NCI-H187 (cell line): ENCODE measurements around the gene SLC38A3.
"Not testable (repeated sequence)": the region's sequence is repeated elsewhere in the genome, so short reads cannot be mapped to it uniquely, and the experiment has no call there.

Experiments
- DNase-seq, 2 experiments: peaks; one replicate each; lab custom pipeline; 2025; lab: John Stamatoyannopoulos, UW

The SLC38A3 gene

DNA sequence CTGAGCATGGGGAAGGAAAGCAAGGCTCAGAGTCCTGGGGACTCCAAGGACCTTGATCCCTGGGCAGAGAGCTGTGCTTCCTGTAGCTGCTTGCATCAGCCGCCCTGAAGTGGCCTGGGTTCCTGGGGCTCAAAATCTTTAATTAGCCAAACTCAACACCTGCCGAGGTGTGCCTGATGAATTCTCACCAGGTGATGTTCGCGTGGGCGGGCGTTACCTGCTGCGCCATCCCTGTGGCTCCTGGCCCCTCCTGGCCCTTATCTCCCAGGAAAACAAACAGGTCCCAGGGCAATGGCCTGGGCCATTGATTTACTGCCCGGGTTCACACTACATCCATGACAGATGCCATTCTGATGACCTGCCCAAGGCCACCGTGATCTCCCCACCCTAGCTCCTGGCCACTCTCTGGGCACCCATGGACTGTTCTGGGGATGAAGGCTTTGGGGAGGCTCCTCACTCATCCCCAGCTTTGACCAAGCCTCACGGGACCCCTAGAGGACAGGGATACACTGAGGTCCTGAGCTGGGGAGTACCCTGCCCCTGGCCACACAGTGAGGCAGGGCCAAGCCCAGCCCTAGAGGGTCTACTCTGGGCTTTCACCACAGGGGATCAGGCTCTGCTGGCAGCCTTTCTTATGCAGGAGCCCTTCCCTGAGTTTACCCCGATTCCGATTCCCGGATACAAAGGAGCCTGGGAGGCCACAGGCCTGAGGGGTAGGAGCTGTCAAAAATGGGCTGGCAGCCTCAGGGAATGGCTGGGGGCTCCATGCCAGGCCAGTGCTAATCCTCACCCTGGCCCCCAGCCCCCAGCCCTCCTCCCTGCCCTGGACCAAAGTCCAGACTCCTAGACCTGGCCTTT, 5.7 kb downstream of the SLC38A3 start:
- DNase-seq: no peak

DNA sequence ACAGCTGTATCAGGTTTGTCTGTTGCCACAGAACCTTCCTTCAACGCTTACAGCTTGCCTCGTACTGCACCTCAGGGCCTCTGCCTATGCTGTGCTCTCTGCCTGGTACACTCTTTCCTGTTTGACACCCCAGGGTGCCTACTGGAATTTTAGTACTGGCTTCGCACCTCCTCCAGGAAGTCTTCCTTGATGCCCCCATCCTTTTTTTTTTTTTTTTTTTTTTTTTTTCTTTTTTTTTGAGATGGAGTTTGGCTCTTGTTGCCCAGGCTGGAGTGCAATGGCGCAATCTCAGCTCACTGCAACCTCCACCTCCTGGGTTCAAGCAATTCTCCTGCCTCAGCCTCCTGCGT, 6.3 kb downstream of the SLC38A3 start:
- DNase-seq: not testable (repeated sequence)

DNA sequence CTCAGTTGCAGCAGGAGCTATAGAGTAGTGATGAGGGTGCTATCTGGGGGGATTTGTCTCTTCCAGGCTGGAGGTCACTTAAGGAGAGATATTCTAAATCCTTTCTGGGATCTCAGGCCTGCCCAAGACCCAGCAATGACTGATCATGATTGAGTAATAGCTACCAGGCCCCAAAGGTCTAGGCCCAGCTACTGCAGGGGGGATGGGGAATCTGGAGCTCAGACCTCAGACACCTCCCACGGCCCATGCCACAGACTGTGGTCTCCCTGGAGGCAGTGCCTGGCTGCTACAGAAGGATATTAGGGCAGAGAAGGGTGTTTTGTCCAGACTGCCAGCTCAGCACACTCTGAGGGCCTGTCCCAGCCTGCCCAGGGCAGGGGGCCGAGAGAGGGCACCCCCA, 6.9 kb downstream of the SLC38A3 start:
- DNase-seq: no peak

DNA sequence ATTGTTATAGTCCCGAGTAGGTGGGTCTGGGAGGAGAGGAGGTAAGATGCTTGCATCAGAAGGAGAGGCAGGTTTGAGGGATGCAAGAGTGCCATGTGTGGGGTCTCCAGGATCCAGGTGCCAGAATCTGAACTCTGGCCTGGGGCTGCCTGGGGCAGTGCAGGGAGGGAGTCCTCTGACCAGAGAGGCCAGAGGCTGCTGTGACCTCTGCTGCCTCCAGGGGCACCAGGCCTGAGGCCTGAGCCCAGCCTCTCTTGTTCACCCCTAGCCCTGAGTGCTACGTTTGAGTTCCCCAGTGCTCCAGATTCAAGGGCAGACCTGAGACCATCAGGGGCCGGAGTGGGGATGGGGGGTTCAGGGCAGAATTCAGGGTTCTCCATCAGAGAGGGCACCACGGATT, 7.4 kb downstream of the SLC38A3 start:
- DNase-seq: no peak

DNA sequence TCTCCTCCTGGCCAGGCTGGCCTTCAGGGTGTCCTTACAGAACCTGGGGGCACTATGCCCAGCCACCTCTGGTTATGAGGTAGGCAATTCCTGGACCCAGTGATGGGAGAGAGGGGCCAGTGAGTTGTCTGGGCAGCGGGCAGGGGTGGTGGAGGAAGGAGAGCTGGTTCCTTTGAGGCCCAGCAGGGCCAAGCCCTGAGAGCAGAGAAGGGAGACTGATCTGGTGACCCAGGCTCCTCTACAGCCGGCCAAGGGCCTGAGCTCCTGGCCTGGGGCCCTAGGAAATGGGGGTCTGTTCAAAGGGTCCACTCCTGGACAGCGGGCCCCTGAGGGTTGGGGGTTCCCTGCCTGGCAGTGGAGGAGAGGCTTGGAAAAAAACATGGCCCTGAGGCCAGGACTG, 7.9 kb downstream of the SLC38A3 start:
- DNase-seq: no peak

DNA sequence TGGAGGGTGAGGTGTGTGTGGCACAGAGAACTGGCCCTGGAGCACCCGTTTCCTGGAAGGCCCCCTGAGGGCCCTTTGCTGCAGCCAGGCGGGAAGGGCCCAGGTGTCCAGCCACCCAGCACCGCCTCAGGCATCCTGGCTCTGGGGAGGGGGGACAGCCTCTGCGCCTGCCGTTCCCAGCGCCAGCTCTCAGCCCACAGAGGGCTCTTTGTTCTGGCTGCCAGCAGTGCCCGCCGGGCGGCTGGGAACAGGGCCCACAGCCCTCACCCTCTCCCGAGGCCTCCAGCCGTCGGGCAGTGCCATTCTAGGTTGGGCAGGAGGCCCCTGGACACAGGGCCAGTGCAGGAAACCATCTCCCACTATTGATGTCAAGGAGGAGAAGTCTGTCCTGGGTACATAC, 8.3 kb downstream of the SLC38A3 start:
- DNase-seq: no peak

DNA sequence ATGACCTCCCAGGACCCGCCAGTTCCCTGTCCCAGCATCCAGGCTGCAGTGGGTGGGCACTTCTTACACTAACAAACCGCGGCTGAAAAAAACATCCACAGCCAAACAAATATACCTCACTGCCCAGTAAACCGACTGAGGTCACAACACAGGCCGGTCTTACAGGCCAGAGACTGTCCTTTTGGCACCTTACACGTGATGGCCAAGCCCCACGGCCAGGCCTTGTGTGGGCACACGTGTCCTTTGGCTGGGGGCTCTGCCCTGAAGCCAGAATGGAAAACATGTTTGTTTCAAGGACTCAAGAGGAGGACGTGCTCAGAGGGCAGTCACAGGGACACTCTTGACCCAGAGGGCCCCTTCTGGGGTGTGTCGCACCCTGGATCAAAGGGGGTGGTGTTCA, 9.8 kb downstream of the SLC38A3 start:
- DNase-seq: no peak

DNA sequence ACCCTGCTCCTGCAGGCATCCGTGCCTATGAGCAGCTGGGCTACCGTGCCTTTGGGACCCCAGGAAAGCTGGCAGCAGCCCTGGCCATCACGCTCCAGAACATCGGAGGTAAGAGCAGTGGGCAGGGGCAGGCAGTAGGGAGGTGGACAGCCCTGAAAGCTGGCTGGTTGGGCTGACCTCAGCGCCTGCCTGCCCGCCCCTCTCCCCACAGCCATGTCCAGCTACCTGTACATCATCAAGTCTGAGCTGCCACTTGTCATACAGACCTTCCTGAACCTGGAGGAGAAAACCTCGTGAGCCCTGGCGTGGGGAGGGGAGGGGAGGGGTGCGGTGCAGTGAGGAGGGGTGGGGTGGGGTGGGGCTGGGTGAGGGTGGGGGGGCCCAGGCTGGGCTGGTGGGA, 10.5 kb downstream of the SLC38A3 start:
- no peak for DNase-seq

DNA sequence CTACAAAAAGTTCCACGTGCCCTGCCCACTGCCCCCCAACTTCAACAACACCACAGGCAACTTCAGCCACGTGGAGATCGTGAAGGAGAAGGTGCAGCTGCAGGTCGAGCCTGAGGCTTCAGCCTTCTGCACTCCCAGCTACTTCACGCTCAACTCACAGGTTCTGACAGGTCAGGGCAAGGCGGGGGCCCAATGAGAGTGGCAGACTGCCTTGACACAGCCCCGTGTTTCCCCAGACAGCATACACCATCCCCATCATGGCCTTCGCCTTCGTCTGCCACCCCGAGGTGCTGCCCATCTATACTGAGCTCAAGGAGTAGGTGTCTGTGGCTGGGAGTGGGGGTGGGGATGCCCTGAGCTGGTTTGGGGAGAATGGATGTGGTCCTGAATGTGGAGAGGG, 12.6 kb downstream of the SLC38A3 start:
- DNase-seq: no peak

DNA sequence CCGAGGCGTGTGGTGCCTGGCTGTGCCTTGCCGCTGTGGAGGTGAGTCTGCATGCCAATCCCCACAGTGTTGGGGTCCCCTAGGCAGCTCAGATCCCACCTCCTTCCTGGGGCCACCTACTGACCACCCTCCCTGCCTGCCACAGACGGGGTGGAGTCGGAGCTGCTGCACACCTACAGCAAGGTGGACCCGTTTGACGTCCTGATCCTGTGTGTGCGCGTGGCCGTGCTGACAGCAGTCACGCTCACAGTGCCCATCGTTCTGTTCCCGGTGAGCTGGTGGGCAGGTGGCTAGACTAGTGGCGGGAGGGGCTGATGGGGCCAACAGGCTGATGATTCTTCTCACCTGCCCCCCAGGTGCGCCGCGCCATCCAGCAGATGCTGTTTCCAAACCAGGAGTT, 13.4 kb downstream of the SLC38A3 start:
- no peak for DNase-seq

DNA sequence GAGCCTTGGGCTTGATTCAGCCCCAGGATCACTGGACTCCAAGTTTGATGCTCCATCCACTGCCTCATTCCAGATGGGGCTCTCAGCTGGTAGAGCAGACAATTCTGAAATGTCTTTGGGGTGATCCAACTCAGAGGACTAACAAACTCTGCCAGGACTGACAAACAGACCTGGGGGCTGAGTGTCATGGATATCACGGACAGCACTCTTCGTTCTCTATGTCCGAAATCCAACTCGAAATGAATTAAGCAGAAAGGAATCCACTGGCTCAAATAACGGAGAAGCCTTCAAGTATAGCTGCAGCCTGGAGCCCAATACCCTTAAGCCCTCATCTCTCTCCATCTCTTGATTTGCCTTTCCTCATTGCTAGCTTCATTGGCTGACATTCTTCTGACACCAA, 14.2 kb downstream of the SLC38A3 start:
- no peak for DNase-seq

DNA sequence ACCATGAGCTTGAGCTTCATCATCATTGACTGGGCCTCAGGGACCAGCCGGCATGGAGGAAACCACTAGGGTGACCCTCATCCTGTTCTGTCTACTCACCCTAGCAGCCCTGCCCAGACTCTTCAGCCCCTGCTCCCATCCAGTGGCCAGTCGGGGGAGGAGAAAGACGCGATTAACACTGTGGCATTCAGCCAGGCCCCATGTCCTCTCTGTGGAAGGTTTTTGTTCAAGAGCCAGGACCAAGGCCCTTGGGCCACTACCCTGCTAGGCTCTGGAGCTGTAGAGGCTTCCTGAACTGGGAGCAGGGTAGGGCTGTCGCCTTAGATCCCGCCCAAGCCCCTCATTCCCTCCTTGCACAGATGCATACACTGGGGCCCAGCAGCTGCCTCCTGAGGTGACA, 15.0 kb downstream of the SLC38A3 start:
- DNase-seq: no peak

DNA sequence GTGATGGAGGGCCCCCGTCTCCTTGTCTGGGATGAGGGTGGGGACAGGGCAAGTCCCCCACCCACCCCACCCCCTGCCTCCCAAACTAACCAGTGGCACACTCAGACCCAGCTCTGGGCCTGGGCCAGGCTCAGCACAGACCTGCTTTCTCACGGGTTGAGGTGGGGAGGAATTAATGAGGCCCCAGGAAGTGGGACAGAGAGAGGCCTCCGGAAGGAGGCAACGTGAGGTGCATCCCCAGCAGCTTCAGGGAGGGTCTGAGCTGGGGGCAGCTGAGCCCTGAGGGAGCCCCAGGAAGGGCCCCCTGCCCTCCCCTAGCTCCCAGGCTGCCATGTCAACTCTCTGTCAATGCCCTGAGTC, 16.0 kb downstream of the SLC38A3 start:
- DNase-seq: no peak

DNA sequence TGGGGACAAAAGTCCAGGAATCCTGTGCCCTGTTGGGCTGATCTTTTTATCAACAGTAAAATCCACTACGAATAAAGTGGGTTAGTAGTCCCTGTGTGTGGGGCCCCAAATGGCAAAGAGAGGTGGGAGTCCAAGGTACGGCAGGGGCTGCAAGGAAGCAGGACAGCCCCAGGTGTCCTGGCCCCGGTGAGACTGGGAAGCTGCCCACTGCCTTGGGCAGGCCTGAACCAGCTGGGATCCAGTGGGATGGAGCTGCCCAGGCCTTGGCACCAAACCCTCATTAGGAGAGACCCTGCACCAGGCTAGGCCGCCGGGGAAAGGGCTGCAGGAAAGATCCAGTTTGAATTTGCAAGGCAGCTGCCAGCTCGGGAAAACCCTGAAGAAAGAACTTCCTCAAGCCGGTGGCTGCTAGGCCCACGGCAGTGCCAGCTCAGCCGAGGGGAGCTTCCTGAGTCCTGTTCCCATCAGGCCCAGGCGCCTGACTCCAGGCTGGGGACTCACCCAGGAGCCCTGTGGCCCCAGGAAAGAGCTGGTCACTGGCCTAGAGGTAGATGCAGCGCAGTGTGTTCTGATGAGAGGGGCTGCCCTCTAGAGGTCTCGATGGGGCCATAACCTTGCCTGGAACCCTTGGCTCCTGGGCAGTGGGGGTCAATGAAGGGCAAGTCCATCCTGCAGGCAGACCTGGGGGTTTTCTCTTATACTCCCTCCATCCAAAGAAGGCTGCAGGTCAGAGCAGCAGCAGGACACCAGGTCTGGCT, 16.5 kb downstream of the SLC38A3 start:
- no peak for DNase-seq

DNA sequence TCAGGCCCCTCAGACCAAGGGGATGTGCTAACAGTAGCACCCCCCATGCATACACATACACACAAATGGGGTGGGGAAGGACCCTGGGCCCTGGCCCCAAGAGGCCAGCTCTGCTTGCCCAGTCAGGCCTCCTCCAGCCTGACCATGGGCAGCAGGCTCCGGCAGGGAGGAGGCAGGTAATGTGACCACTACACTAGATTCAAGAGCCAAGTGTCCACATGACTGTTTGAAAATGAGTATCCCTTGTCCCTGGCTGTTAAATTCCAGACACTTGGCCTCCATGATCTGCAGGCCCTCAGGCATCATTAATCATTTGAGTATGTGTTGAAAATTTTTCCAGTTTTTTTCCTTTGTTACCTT, 17.1 kb downstream of the SLC38A3 start:
- no peak for DNase-seq

DNA sequence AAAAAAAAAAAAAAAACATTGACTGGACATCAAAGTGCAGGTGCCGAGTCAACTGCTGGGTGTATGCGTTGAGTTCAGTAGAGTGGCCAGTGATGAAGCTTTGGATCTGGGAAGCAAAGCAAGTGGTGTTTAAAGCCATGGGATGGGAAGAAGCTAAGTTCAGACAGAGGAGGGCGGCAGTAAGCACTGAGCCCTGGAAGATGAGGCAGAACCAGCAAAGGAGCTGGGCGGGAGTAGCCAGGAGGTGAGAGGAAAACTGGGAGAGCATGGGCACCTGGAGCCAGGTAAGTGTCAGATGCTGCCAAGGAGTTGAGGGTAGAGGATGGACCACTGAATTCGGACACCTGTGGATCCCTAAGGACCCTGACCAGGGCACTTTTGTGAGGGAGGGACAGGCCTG, 19.6 kb downstream of the SLC38A3 start:
- DNase-seq: no peak

DNA sequence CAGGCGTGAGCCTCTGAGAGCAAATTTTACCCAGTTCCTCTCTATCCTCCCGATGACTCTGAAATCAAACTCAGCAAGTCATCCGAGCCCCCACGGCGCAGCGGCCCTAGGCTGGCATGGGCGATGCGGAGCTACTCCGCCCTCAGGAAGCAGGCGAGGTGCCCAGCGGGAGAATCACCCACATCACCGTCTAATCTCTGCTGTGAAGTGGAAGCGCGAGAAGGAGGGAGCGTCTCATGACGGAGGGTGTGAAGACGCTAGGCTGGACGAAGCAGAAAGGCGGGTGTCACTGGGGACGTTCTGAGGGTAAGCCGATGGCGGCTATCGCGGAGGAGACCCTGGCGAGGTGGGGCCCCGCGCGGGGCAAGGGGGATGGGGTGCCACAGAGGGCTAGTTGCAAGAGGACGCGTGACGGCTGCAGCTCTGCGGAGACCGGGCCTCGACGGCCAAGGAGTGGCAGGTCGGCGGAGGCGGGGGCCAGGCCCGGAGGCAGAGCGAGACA, 21.9 kb downstream of the SLC38A3 start:
- peak in 1 of 2 experiments; percentile 32 for DNase-seq

DNA sequence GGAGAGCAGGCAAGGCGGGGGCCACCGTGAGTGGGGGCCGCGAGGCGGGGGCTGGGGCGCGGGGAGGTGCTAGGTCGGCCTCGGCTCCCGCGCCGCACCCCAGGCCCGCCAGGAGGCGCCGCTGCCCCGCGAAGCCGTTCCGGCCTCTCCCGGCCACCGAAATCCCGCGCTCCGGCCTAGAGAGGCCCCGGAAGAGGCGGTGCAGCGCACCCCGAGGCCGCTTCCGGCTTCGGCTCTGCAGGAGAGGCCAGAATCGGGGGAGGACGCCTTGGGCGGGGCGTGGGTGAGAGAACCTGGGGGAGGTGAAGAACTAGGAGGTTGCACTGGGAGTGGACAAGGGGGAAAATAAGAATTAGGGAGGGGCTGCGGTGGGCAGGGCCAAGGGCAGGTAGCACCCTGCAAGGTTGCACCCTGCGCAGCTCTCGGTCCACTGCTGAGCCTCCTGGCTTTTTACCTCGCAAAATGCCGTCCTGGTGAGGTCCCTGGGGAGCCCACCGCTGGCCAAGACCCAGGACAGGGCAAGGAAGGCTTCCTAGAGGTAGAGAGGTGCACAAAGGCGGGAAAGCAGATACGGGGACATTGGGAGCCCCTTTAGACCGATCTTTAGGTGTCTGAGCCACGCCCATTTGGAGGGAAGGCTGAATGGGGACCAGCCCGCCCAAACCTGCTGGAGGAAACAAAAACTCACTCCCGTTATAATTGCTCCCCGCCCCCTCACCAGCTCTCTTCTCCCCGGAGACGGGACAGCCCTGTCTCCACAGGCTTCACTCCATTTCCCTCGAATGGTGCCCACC, 22.5 kb downstream of the SLC38A3 start:
- DNase-seq: peak; percentile 50 to 88

DNA sequence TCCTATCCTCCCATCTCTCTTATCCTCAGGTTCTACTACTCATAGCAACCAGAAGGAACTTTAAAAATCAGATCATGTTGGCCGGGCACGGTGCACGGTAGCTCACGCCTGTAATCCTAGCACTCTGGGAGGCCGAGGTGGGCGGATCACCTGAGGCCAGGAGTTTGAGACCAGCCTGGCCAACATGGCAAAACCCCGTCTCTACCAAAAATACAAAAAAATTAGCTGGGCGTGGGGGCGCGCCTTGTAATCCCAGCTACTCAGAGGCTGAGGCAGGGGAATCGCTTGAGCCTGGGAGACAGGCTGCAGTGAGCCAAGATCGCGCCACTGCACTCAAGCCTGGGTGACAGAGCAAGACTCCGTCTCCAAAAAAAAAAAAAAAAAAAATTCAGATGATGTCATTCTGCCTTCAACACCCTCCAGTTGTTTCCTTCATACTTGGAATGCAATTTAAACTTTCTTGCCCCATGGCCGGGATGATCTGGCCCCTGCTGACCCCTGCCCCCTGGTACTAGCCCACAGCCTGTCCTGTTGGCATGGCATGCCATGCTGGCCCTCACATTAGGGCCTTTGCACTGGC, 23.2 kb downstream of the SLC38A3 start:
- DNase-seq: not testable (repeated sequence)

DNA sequence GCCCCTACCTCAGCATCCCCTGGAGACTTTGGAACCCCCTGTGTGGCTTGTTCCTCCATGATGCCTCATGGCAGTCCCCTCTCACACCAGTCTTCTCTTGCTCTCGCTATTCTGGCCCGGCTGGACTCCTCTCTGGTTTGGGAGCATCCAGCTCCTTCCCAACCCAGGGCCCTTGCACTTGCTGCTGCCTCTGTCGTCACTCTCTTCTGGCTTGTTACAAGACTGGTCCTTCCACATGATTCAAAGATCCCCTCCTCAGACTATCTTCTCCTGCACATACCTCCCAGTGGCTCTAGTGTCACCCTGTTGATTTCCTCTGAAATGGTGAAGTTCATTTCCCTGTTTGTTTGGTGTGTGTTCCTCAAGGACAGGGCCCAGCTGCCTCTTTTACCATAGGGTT, 24.4 kb downstream of the SLC38A3 start:
- no peak for DNase-seq

DNA sequence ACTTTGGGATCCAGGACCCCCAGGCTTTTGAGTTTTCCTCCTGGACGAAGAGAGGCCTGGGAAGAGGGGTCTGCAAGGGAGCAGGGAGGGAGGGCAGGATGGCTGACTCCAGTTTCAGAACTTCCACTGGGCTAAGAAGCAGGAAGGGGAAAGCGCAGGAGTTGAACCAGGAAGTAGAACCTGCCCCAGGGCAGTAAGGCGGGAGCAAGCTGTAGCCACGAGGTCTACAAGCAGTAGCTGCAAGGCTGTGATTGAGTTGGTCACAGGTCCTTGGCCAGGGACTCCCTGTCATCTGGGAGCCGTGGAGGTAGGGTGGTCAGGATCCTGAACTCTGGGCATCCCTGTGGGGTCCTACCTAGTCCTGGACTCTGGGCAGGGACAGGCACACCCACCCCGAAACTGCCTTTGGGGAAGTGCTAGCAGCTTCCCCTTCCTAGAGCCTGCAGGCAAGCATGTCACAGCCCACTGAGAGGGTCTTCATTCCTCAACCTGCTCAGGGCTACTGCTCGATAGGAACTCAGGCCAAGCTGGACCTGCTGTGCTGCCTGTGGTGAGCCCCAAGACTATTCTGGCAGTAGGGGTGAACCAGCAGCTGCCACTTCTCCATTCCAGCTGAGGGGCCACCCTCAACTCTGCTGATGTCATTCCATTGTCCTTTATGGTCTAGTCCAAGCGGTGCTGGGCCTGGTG, 25.2 kb downstream of the SLC38A3 start:
- DNase-seq: no peak

DNA sequence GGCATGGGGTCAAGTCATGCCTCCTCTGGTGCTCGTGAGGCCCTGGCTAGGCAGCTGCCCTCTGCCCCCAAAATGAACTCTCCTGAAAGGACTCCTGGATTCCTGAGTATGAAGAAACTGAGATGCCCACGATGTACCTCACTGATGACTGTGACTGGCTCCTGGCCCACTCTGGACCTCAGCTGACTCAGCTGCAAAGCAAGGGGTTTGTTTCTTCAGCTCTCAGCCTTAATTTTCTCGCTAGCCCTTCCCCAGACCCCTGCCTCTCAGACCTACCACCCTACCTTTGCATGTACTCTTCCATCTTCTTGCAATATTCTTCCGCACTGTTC, 25.7 kb downstream of the SLC38A3 start:
- DNase-seq: no peak
